Fibroblast of lung (primary cell): ENCODE data around the gene CHKA. TPM values are rescaled to one million over a fixed set of nuclear protein-coding genes. Genes with fewer than 3 reads are reported as not detected.

Experiments
- DNase-seq, 2 donors: peaks; one replicate each; pipeline versions ENCODE4 v3.0.0 to v3.0.0-alpha.2; 2010; ENCODE audit warnings: low read depth in 2 of 2
- H2AFZ ChIP-seq: 2 replicates; pipeline ENCODE4 v1.5.1; 2012; ENCODE audit warnings: low read length, control low read depth, inconsistent platforms
- H3K27ac ChIP-seq: 2 replicates; pipeline ENCODE4 v1.5.1; 2011; ENCODE audit warnings: low read length, control low read depth; ENCODE audit not compliant: insufficient read depth
- H3K27me3 ChIP-seq: 2 replicates; pipeline ENCODE4 v1.5.1; 2011; ENCODE audit warnings: mild to moderate bottlenecking, low read length; ENCODE audit not compliant: control insufficient read depth, insufficient read depth
- H3K36me3 ChIP-seq: 2 replicates; pipeline ENCODE4 v1.5.1; 2011; ENCODE audit warnings: low read length; ENCODE audit not compliant: control insufficient read depth, insufficient read depth
- H3K4me1 ChIP-seq: 2 replicates; pipeline ENCODE4 v1.5.1; 2011; ENCODE audit warnings: low read length; ENCODE audit not compliant: control insufficient read depth, insufficient read depth; ENCODE audit errors: extremely low read depth
- H3K4me2 ChIP-seq: 2 replicates; pipeline ENCODE4 v1.5.1; 2011; ENCODE audit warnings: low read length, control low read depth; ENCODE audit not compliant: insufficient read depth; ENCODE audit errors: extremely low read depth
- H3K4me3 ChIP-seq, 4 experiments: fragments of 200-600 bp in 1 of 4; sonication (generic) in 1 of 4; replicated peaks in 1 of 4; 2 replicates each; pipeline ENCODE4 v1.5.1; 2011 to 2016; ENCODE audit warnings: low read length in 4 of 4, low read depth in 3 of 4, mild to moderate bottlenecking in 3 of 4, control low read depth in 2 of 4, inconsistent platforms in 1 of 4, mixed read lengths in 1 of 4; ENCODE audit not compliant: insufficient read depth in 1 of 4; ENCODE audit errors: control extremely low read depth in 1 of 4
- H3K79me2 ChIP-seq: 2 replicates; pipeline ENCODE4 v1.5.1; 2012; ENCODE audit warnings: mild to moderate bottlenecking, low read length, inconsistent platforms; ENCODE audit not compliant: control insufficient read depth, insufficient read depth
- H3K9ac ChIP-seq: 2 replicates; pipeline ENCODE4 v1.5.1; 2011; ENCODE audit warnings: mild to moderate bottlenecking, low read length, control low read depth; ENCODE audit not compliant: insufficient read depth
- H3K9me3 ChIP-seq: 2 replicates; pipeline ENCODE4 v1.5.1; 2012; ENCODE audit warnings: low read depth, low read length; ENCODE audit not compliant: control insufficient read depth, insufficient read depth
- H4K20me1 ChIP-seq: 2 replicates; pipeline ENCODE4 v1.5.1; 2011; ENCODE audit warnings: low read length; ENCODE audit not compliant: control insufficient read depth, insufficient read depth; ENCODE audit errors: extremely low read depth
- EZH2 ChIP-seq: IDR thresholded peaks from 2 replicates; pipeline ENCODE4 v1.5.1; 2012; ENCODE audit warnings: low read length, control low read depth, mild to moderate bottlenecking; ENCODE audit errors: missing control alignments
- polyA plus RNA-seq, 2 donors: library from polyadenylated mRNA; depleted of rRNA in 1 of 2; stranded (reverse) in 1 of 2; unstranded in 1 of 2; fragments of >200 nt; gene quantifications; 2 replicates each; pipeline ENCODE4 v1.2.1, GENCODE V29; 2011 to 2012; ENCODE audit warnings: missing spikeins in 1 of 2
- total RNA-seq: library from RNA; depleted of rRNA; stranded (reverse); fragments of >200 nt; gene quantifications from 2 replicates; pipeline ENCODE4 v1.2.1, GENCODE V29; 2014
- TF ChIP-seq, protein P1 (sequence below), 2 donors: IDR thresholded peaks in 1 of 2; conservative IDR thresholded peaks in 1 of 2; 1 replicate in 1 of 2; 2 replicates in 1 of 2; pipeline ENCODE4 v1.5.1; 2011 to 2012; ENCODE audit warnings: low read length in 2 of 2, control low read depth in 1 of 2, inconsistent platforms in 1 of 2, low read depth in 1 of 2, mild to moderate bottlenecking in 1 of 2

CHKA gene
- total and polyA plus RNA-seq, 2 donors (not counting 1 experiment from before 2014, with no cell fraction given) = 7.2 to 8.4 TPM

DNA sequence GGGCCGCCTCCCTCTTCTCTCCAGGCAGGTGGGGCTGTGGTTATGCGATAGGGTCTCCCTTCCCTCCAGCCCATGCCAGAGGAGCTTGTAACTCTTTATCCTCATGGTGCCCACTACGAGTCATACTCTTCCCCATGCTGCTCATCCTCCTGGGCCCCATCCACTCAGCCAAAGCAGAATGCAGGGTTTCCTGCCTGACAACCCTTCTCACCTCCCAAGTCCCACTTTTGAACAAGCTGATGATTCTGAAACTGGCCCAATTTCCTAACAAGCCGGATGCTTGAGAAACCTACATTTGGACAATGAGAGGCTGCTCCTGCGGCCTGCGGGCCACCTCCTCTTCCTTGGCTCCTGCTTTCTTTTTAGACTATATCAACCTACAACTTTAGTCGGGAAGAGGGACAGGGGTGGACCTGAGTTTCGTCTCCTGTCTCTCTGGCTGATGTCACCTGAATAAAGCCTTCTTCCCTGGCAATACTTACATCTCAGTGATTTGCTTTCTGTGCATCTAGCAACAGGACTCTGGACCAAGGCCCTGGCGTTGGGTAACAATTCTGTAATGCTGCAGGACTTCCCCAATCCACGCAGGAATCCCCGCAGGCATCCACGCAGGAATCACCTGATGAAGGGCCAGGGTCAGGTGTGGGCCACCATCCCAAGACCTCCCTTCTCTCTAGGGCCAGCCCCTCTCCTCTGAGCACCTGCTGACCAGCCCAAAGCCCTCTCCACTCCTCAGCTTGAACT lies 92.2 kb downstream of the CHKA start:
- DNase-seq = peak; percentile 23 to 32
- peaks cover 15% of the 10 kb centered on the region for H3K79me2 ChIP-seq
- no peak overlapping the region for H2AFZ ChIP-seq
- peaks cover 13% of the 10 kb centered on the region for H3K36me3 ChIP-seq
- no peak overlapping the region for H3K4me3 ChIP-seq
- H3K4me1 ChIP-seq = peaks cover 12% of the 10 kb centered on the region
- TF ChIP-seq, protein P1, sequence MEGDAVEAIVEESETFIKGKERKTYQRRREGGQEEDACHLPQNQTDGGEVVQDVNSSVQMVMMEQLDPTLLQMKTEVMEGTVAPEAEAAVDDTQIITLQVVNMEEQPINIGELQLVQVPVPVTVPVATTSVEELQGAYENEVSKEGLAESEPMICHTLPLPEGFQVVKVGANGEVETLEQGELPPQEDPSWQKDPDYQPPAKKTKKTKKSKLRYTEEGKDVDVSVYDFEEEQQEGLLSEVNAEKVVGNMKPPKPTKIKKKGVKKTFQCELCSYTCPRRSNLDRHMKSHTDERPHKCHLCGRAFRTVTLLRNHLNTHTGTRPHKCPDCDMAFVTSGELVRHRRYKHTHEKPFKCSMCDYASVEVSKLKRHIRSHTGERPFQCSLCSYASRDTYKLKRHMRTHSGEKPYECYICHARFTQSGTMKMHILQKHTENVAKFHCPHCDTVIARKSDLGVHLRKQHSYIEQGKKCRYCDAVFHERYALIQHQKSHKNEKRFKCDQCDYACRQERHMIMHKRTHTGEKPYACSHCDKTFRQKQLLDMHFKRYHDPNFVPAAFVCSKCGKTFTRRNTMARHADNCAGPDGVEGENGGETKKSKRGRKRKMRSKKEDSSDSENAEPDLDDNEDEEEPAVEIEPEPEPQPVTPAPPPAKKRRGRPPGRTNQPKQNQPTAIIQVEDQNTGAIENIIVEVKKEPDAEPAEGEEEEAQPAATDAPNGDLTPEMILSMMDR (conservative IDR thresholded peaks at IDR 0.05 in 1 of 2, IDR thresholded peaks at IDR 0.05 in 1 of 2; ENCODE audit: low read depth in 1 of 2, low read length in 2 of 2) = no peak
- TF ChIP-seq EZH2 = no peak
- no peak overlapping the region for H3K27ac ChIP-seq
- H4K20me1 ChIP-seq = no peaks in the 10 kb centered on the region
- H3K9ac ChIP-seq = no peak overlapping the region
- no peaks in the 10 kb centered on the region for H3K27me3 ChIP-seq
- peak overlapping the region; percentile 73 for H3K4me2 ChIP-seq
- H3K9me3 ChIP-seq = no peaks in the 10 kb centered on the region

DNA sequence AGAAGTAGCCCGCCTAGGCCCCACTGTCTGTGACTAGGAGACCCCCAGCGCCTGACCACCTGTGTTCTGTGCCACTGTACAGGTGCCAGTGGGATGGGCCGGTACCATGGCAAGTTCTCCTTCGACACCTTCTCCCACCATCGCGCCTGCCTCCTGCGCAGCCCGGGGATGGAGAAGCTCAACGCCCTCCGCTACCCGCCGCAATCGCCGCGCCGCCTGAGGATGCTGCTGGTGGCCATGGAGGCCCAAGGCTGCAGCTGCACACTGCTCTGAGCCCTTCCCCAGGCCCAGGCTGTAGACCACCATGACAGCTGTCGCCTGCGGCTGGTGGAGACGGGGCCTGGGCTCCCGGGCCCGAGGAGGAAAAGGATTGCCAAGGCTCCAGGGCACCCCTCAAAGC lies 93.5 kb downstream of the CHKA start:
- peaks cover 12% of the 10 kb centered on the region for H3K4me1 ChIP-seq
- H3K79me2 ChIP-seq = peaks cover 15% of the 10 kb centered on the region
- no peaks in the 10 kb centered on the region for H3K9me3 ChIP-seq
- no peaks in the 10 kb centered on the region for H4K20me1 ChIP-seq
- H3K36me3 ChIP-seq = peaks cover 10% of the 10 kb centered on the region
- H2AFZ ChIP-seq = no peak overlapping the region
- H3K4me3 ChIP-seq = no peak overlapping the region
- TF ChIP-seq, protein P1 (conservative IDR thresholded peaks at IDR 0.05 in 1 of 2, IDR thresholded peaks at IDR 0.05 in 1 of 2; ENCODE audit: low read depth in 1 of 2, low read length in 2 of 2) = no peak
- TF ChIP-seq EZH2 = no peak
- H3K27ac ChIP-seq = peak overlapping the region; percentile 75
- DNase-seq = no peak
- peak overlapping the region; percentile 51 for H3K9ac ChIP-seq
- H3K4me2 ChIP-seq = no peak overlapping the region
- H3K27me3 ChIP-seq = no peaks in the 10 kb centered on the region

DNA sequence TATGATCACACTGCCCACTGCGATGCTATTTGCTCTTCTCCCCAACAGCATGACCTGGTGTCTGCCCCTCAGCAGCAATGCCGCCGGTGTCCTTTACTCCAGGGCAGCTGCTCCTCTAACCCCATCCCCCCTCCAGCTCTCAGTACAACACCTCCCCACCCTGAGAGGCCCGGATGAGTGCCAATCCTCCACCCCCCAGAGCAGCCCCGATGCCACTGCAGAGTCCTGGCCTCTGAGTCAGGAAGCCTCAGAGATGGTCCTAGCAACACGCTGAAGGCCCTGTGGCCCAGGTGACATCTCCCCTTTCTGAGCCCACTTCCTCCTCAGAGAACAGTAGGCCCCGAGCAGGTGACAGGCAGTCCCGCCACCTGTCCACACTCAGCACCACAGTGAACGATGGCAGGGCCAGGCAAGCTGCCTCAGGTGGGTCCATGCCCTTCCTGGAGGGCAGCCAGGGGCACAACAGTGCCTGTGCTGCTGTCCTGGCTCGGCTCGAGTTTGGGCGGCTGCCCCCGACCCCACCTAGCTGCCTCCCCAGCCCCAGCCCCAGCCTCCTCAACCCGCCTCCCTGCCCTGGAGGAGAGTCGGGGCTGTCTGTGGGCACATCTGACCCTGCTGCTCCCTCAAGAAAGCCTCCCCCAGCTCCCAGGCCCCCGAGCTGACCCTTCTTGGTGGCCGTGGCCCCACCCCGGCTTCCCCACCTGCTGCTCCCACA lies 94.6 kb downstream of the CHKA start:
- H4K20me1 ChIP-seq = no peaks in the 10 kb centered on the region
- no peak for TF ChIP-seq EZH2
- TF ChIP-seq, protein P1 (conservative IDR thresholded peaks at IDR 0.05 in 1 of 2, IDR thresholded peaks at IDR 0.05 in 1 of 2; ENCODE audit: low read depth in 1 of 2, low read length in 2 of 2) = no peak
- H3K79me2 ChIP-seq = peaks cover 10% of the 10 kb centered on the region
- no peak overlapping the region for H3K4me3 ChIP-seq
- no peaks in the 10 kb centered on the region for H3K27me3 ChIP-seq
- peaks cover 12% of the 10 kb centered on the region for H3K4me1 ChIP-seq
- H3K9ac ChIP-seq = no peak overlapping the region
- no peak overlapping the region for H3K4me2 ChIP-seq
- DNase-seq = no peak
- H3K9me3 ChIP-seq = no peaks in the 10 kb centered on the region
- H3K36me3 ChIP-seq = peaks cover 10% of the 10 kb centered on the region
- no peak overlapping the region for H2AFZ ChIP-seq
- H3K27ac ChIP-seq = no peak overlapping the region
